ENCODE results near the gene MAP3K8. TPM values are rescaled to one million over a fixed set of nuclear protein-coding genes. Genes with fewer than 3 reads are reported as not detected.

MAP3K8 gene
- total and polyA plus RNA-seq, 9 of the 15 experiments (the other 6 are each of a cell fraction or from before 2014, with no cell fraction given), result 6.9 to 23.6 (median 13.6) TPM

DNA sequence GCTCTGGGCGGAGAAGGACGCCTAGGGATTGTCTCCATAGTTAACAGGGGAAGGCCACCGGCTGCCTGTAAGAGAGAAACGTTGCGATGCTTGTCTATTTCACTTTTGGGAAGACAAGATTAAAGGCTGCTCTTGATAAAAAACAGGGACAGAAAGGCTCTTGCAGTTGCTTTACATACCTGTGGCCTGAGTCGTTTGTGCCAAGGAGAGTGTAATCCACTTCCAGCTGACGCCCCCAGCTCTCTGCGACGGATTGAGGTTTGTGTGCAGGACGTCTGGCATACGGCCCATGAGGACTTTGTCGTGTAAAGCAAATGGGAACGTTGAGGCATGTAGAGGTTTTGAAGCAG lies 1.1 kb downstream of the MAP3K8 start:
- H3K79me2 ChIP-seq (ENCODE audit: control insufficient read depth, insufficient read depth, low read length), result peaks cover 59% of the 10 kb centered on the region
- peak in 1 of 4 experiments; percentile 67 for DNase-seq (ENCODE audit: extremely low read depth in 1 of 4, low spot score in 3 of 4)
- POLR2A ChIA-PET, result interaction anchor here (0.7 to 6.0 kb wide), 4 partner anchors 13 to 143 kb away, joined by 3 to 38 read pairs (median 3); no protein-coding TSS in a partner anchor

More for the DNA sequence above, 1.1 kb downstream of the MAP3K8 start:
- Histone ChIP-seq H3K4me2 (ENCODE audit: insufficient read depth, low read length) (peak overlapping the region; percentile 97), H3K9ac (ENCODE audit: insufficient read depth in 1 of 2, low read depth in 2 of 2, low read length in 2 of 2) (peak overlapping the region; percentile 88 to 95), H3K36me3 (ENCODE audit: control insufficient read depth, insufficient read depth, low read length) (peaks cover 29% of the 10 kb centered on the region), H3K4me3 (peak overlapping the region; percentile 75), H3K27me3 (ENCODE audit: control insufficient read depth in 2 of 2, insufficient read depth in 2 of 2, low read length in 2 of 2) (no peaks in the 10 kb centered on the region), H3K27ac (ENCODE audit: extremely low read depth, low read depth, low read length) (peak overlapping the region; percentile 95), H4K20me1 (replicated peaks; ENCODE audit: control insufficient read depth, insufficient read depth, low read length) (no peaks in the 10 kb centered on the region; the same call in 1 of the 2 replicates), H3K9me1 (ENCODE audit: control insufficient read depth, insufficient read depth, low read length) (no peaks in the 10 kb centered on the region), H3K9me3 (replicated peaks; ENCODE audit: control insufficient read depth, insufficient read depth, low read depth, low read length) (no peaks in the 10 kb centered on the region), H2AFZ (ENCODE audit: low read depth, low read length) (peak overlapping the region; percentile 51; the same call in 1 of the 2 replicates), H3K4me1 (replicated peaks in 1 of 2; ENCODE audit: control insufficient read depth in 2 of 2, insufficient read depth in 2 of 2, low read length in 2 of 2) (peaks cover 37 to 45% of the 10 kb centered on the region in 2 experiments)
- CTCF ChIA-PET (ENCODE audit: low intra/inter-chr PET ratio), result interaction anchor here (0.6 kb wide), 1 partner anchor 26 kb away, joined by 4 read pairs; no protein-coding TSS in a partner anchor
- under 1% methylated on average over 13 of the region's 13 CpGs for WGBS (ENCODE audit: insufficient coverage, low coverage, missing lambda C conversion rate)
- ATAC-seq (peak; percentile 1; the same call in 1 of the 3 replicates), FAIRE-seq (no peak)
- in situ Hi-C loops (cut with MboI), result no loop called here
- intact Hi-C loops (cut with micrococcal nuclease), result loop anchor here (5.0 kb wide), 2 partner anchors 67 to 117 kb away; no protein-coding TSS in a partner anchor
- BruUV-seq (replicated peaks), result TSS peak; percentile 45
- TF ChIP-seq, protein P1, sequence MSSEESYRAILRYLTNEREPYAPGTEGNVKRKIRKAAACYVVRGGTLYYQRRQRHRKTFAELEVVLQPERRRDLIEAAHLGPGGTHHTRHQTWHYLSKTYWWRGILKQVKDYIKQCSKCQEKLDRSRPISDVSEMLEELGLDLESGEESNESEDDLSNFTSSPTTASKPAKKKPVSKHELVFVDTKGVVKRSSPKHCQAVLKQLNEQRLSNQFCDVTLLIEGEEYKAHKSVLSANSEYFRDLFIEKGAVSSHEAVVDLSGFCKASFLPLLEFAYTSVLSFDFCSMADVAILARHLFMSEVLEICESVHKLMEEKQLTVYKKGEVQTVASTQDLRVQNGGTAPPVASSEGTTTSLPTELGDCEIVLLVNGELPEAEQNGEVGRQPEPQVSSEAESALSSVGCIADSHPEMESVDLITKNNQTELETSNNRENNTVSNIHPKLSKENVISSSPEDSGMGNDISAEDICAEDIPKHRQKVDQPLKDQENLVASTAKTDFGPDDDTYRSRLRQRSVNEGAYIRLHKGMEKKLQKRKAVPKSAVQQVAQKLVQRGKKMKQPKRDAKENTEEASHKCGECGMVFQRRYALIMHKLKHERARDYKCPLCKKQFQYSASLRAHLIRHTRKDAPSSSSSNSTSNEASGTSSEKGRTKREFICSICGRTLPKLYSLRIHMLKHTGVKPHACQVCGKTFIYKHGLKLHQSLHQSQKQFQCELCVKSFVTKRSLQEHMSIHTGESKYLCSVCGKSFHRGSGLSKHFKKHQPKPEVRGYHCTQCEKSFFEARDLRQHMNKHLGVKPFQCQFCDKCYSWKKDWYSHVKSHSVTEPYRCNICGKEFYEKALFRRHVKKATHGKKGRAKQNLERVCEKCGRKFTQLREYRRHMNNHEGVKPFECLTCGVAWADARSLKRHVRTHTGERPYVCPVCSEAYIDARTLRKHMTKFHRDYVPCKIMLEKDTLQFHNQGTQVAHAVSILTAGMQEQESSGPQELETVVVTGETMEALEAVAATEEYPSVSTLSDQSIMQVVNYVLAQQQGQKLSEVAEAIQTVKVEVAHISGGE (CRISPR knock-in tag; IDR thresholded peaks at IDR 0.05), result no peak
- TF ChIP-seq RHOXF2B (CRISPR knock-in tag; conservative IDR thresholded peaks at IDR 0.05) (peak; percentile 87; the same call in 1 of the 2 replicates), ZNF695 (CRISPR knock-in tag; IDR thresholded peaks at IDR 0.05) (no peak), GABPB1 (CRISPR knock-in tag; IDR thresholded peaks at IDR 0.05) (no peak), NFRKB (IDR thresholded peaks at IDR 0.05; ENCODE audit: low read depth) (peak; percentile 23; the same call in 1 of the 2 replicates), NRF1 (conservative IDR thresholded peaks at IDR 0.05 in 1 of 2, IDR thresholded peaks at IDR 0.05 in 1 of 2) (no peak), ZFP30 (CRISPR knock-in tag; IDR thresholded peaks at IDR 0.05; ENCODE audit: borderline replicate concordance) (no peak), KAT8 (IDR thresholded peaks at IDR 0.05; ENCODE audit: low read depth) (no peak), LARP7 (IDR thresholded peaks at IDR 0.05) (no peak), HSF4 (CRISPR knock-in tag; IDR thresholded peaks at IDR 0.05; ENCODE audit: borderline replicate concordance) (no peak), RUNX1 (IDR thresholded peaks at IDR 0.05; ENCODE audit: low read depth) (no peak), NFIC (IDR thresholded peaks at IDR 0.05) (peak; percentile 55)
- TF ChIP-seq, protein P2, sequence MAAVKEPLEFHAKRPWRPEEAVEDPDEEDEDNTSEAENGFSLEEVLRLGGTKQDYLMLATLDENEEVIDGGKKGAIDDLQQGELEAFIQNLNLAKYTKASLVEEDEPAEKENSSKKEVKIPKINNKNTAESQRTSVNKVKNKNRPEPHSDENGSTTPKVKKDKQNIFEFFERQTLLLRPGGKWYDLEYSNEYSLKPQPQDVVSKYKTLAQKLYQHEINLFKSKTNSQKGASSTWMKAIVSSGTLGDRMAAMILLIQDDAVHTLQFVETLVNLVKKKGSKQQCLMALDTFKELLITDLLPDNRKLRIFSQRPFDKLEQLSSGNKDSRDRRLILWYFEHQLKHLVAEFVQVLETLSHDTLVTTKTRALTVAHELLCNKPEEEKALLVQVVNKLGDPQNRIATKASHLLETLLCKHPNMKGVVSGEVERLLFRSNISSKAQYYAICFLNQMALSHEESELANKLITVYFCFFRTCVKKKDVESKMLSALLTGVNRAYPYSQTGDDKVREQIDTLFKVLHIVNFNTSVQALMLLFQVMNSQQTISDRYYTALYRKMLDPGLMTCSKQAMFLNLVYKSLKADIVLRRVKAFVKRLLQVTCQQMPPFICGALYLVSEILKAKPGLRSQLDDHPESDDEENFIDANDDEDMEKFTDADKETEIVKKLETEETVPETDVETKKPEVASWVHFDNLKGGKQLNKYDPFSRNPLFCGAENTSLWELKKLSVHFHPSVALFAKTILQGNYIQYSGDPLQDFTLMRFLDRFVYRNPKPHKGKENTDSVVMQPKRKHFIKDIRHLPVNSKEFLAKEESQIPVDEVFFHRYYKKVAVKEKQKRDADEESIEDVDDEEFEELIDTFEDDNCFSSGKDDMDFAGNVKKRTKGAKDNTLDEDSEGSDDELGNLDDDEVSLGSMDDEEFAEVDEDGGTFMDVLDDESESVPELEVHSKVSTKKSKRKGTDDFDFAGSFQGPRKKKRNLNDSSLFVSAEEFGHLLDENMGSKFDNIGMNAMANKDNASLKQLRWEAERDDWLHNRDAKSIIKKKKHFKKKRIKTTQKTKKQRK (IDR thresholded peaks at IDR 0.05; ENCODE audit: borderline replicate concordance, low read depth, low read length), result no peak
- TF ChIP-seq, protein P3, sequence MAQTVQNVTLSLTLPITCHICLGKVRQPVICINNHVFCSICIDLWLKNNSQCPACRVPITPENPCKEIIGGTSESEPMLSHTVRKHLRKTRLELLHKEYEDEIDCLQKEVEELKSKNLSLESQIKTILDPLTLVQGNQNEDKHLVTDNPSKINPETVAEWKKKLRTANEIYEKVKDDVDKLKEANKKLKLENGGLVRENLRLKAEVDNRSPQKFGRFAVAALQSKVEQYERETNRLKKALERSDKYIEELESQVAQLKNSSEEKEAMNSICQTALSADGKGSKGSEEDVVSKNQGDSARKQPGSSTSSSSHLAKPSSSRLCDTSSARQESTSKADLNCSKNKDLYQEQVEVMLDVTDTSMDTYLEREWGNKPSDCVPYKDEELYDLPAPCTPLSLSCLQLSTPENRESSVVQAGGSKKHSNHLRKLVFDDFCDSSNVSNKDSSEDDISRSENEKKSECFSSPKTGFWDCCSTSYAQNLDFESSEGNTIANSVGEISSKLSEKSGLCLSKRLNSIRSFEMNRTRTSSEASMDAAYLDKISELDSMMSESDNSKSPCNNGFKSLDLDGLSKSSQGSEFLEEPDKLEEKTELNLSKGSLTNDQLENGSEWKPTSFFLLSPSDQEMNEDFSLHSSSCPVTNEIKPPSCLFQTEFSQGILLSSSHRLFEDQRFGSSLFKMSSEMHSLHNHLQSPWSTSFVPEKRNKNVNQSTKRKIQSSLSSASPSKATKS (CRISPR knock-in tag; IDR thresholded peaks at IDR 0.05), result no peak
